Activated CD8-positive, alpha-beta memory T cell treated with anti-CD3 and anti-CD28 coated beads for 48 hours (primary cell): ENCODE measurements around the gene ASPSCR1.

Experiments
- DNase-seq, 3 experiments: peaks; one replicate each; pipeline ENCODE4 v3.0.0-alpha.2; 2020; ENCODE audit warnings: low read depth in 2 of 3, low spot score in 2 of 3

The ASPSCR1 gene

DNA sequence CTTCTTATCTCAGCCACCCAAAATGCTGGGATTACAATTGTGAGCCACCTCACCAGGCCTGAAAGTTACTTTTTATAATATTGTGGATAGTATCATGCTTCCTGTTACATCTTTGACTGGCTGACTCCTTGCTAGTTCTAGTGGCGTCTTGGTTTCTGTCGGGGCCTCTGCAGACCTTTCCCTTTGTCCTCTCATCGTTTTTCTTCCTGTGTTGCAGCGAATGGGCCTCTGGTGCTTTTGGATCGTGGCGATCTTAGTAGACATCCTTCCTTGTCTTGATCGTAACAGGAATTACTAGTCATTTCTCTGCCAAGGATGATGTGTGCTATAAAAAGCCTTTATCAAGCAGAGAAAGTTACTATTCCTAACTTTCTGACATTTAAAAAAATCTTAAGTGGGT lies 20.8 kb downstream of the ASPSCR1 start:
- DNase-seq, result no peak

- DNase-seq, result no peak
These were observed 21.4 kb downstream of the ASPSCR1 start for GRCh38 chr17:81998691-81999438.

DNA sequence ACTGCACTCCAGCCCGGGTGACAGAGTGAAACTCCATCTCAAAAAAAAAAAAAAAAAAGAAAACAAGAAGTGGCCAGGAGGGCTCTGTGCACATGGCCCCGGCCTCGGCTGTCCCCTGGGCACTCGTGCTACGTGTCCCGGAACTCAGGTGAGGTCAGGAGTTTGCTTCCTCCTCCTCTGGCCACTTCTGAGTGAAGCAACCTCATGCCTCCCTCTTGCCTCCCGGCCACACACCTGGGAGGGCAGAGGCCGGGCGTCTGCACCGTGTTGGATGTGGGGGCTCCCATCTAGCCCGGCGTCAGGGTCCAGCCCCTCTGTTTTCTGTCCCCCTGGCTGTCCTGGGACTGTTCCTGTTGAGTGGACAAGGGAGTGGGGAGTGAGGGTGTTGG lies 22.2 kb downstream of the ASPSCR1 start:
- DNase-seq, result no peak

DNA sequence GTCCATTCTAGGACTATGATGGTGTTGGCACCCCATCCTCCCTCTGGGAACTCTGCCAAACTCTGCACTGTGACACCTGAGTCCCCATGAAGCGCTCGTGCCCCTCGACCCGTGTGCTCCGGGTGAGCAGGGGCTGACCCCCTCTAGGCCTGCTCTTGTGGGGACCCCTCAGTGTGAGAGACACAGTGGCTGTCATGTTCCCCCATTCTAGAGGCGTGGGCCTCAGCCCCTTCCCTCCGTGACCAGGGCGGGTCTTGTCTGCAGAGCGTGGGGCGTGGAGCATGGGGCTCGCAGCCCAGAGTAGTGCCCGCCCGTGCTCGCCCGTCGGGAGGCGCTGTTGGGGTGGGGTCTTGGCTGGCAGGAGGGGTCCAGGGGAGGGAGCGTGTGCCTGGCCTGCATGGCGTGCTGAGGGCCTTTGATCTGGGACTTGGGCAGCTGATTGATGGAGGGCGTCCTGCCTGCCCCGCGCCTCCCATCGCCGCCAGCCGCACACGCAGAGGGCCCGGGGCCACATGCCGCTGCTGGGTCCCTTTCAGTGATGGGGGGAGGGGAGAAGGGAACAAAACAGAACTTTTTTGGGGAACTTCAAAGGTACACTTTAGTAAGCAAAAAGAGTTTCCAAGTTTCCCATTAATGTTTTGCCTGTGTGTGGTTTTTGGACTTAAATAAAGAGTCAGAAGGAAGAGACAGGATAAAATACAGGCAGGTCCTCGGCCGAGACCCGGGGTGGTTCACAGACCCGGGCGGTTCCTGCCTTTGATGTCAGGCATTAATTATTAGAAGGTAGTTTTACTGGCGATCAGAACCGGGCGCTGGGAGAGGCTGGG lies 22.8 kb downstream of the ASPSCR1 start:
- DNase-seq, result no peak

DNA sequence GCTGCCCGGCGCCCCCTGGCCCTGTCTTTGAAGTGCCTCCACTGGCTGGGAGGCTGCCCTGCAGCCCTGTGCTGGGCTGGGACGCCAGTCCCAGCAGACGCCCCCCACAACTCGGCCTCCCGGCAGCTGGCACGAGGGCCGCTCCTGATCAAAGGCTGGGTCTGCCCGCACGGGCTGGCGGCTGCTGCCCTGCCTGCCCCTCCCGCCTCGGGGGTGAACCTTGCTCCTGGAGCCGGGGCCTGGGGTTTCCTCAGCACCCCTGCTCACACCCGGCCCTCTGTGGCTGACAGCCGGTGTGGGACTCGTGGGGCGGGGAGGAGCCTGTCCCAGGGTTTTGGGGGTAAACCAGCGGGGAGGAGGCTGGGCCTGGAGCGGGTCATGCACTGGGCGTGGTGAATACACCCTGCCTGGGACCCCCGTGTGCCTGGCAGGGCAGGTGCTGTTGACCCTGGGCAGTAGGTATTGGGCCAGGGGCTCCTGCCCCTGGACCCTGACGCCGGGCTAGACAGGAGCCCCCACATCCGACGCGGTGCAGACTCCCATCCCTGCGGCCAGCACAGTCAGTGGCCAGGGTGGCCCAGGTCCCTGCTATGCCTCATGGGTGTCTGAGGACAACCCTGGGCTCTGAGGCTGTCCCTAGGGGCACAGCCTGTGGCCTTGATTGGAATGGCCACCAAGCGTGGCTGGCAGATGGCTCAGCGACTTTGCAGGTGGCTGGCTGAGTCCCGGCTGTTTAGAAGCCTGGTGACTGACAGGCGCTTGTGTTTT lies 23.6 kb downstream of the ASPSCR1 start:
- no peak for DNase-seq

DNA sequence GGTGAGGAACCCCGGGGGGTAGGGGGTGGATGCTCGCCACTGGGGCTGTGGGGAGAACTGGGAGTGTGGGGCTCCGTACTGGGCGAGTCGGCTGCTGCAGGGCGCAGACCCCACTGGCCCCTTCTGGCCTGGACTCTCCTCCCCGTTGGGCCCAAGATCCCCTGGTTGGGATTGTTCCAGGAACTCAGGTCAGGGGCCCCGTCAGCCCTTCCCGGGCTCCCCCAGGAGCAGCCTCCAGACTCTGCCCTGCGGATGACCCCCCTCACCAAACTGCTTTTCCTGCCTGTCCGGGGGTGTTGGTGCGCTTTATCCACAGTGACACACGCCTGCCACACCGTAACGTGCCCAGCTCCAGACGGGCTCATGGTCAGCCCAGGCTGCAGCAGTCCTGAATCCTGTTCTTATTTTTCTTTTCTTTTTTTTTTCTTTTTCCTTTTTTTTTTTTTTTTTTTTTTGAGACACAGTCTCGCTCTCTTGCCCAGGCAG lies 24.2 kb downstream of the ASPSCR1 start:
- no peak for DNase-seq

GRCh38 chr17:82003411-82004381 lies 26.3 kb downstream of the ASPSCR1 start:
- DNase-seq, result no peak

- no peak for DNase-seq
These were observed 27.4 kb downstream of the ASPSCR1 start for GRCh38 chr17:82004517-82005455.

- DNase-seq, result no peak
These were observed 28.4 kb downstream of the ASPSCR1 start for GRCh38 chr17:82005701-82006348.

DNA sequence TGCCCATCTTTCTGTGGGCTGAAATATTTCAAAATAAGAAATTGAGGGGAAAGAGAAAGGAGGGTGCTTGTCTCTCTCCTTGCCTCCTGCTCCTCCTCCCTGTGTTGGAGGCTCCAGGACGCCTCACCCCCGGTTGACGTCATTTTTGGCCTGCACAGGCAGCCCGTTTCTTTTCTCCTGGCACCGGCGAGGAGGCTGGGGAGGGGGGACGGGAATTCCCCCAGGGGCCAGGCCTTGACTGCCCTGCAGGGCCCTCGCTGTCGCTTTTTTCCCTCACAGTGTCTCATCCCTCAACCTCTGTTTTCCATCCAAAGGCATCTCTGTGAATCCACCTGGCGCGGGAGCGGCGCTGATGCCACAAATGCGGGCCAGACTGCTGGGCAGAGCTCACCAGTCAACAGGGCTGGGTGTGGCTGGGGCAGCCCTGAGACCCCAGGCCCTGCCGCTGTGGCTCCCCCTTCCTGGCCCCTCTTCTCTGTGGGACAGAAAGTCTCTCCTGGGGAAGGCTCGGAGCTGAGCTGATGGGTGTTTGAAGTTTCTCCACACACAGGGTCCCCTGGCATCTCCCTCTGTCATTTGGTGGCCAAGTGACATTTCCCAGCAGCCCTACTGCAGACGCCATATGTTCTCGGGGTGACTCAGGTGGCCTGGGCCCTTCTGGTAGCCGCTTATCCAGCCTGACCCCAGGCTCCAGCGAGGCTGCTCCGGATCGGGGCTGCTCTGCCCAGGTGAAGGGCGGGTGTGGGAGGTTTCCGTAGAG lies 29.2 kb downstream of the ASPSCR1 start:
- no peak for DNase-seq

DNA sequence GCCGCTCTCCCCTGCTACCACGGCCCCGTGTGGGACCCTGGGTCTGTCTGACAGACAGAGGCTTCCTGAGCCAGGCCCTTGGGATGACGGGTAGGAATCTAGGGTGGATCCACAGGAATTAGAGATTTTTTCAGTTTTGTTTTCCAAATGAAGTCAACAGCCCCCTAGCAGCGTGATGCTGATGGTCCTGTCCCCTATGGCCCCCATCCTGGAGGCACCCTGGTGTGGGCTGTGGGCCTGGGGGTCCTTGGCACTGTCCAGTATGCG lies 29.7 kb downstream of the ASPSCR1 start:
- no peak for DNase-seq

DNA sequence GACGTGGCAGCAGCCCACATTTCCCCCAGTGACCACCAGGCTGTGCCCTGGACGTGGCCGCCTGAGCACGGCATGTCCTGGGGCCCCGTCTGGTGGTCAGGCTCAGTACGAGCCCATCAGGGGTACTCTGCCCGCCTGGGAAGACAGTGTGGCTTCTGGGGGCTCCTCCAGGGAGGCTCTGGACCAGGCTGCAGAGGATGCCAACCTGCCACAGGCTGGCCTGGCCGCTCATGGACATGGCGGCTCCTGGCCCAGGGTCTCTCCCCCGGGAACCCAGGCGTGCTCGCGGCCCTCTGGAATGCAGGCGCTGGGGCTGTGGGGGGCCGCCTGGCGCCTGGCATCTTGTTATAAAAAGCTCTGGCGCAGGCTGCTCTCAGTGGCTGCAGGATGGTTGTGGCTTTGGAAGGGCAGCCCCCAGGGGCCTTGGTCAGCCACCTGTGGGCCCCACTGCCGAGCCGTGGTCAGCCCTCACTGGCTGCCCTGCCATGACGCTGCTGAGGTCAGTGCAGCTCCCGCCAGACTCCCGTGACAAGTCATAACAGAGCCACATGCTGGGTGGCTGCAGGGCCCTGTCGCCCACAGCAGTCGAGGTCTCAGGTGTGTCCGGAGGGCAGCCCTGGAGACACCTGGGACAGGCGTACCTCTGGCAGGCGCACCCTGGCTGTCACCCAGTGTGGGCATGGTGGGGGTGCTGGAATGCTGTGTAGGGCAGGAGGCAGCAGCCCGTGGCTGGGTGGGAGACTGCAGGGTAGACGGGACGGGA lies 30.2 kb downstream of the ASPSCR1 start:
- no peak for DNase-seq

- no peak for DNase-seq
These were observed 31.0 kb downstream of the ASPSCR1 start for GRCh38 chr17:82008258-82008940.

DNA sequence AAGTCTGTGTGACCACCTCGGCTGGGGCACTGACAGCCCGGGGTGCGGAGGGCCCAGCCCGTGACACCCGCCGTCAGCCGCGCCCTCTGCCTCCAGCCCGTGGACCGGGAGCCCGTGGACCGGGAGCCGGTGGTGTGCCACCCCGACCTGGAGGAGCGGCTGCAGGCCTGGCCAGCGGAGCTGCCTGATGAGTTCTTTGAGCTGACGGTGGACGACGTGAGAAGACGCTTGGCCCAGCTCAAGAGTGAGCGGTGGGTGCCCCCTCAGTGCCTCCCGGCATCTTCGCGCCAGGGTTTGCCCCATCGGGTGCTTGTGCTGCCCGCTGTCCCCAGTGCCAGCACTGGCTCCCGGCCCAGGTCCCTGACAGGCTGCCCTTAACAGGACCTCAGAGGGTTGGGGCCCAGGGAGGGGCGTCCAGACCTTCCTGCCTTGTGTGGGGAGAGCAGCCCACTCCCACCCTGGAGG lies 31.5 kb downstream of the ASPSCR1 start:
- no peak for DNase-seq

DNA sequence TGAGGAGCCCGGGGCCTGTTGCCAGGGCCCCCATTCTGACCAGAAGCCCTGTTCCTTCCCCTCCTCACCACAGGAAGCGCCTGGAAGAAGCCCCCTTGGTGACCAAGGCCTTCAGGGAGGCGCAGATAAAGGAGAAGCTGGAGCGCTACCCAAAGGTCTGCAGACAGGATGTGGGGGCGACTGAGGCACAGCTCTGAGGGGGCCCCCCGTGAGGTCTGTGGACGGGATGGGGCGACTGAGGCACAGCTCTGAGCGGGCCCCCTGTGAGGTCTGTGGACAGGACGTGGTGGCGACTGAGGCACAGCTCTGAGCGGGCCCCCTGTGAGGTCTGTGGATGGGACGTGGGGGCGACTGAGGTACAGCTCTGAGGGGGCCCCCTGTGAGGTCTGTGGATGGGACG lies 32.0 kb downstream of the ASPSCR1 start:
- DNase-seq, result no peak

DNA sequence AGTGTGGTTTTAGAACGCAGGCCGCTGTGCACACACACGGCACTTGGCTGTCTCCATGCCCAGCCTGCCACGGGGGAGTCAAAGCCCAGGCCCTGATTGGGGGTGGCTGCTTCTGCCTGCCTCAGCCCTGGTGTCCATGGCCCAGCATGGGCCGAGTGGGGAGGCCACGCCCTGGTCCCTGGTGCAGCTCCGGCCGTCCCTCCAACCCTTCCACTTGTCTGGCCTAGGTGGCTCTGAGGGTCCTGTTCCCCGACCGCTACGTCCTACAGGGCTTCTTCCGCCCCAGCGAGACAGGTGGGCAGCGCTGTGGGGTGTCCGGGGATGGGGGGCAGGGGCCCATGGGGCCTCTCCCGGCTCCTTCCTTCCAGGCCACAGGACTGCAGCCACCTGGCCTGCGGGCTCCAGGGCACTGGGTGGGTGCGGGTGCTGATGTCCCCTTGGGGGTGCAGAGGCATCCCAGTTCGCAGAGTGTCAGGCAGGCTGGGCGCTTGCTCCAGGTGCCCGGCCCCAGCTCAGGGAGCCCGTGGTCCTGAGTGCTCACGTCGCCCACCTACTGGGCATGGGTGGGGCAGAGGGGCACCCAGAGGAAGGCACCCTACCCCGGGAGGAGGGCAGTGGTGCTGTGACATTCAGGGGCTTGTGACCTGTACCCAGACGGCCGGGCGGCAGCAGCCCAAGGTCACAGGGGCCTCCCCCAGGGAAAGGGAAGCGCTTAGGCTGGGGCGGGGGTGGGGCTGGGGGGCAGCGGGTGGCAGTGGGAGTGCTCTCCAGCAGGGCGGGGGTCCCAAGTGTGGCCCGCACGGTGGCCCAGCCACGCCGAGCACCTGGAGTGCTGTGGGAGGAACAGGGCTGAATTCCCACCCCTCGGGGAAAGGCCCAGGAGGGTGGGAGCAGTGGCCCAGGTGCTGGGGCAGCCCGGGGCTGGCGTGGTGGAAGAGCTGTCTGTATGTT lies 33.4 kb downstream of the ASPSCR1 start:
- no peak for DNase-seq
